SK-N-SH treated with all-trans-retinoic acid at 6 μM for 48 hours (cell line): ENCODE results near the gene LUZP1.

Source experiments
- ATAC-seq: fragments of 200-7000 bp; cut with Tn5 transposase; 3 replicates; pipeline ENCODE4 v1.9.1; 2020; ENCODE audit warnings: mild to moderate bottlenecking, moderate library complexity
- ARNTL ChIP-seq: fragments of 450-650 bp; formaldehyde crosslinking; IDR thresholded peaks from 2 replicates; pipeline ENCODE4 v1.5.0; 2020; ENCODE audit warnings: low read depth, mild to moderate bottlenecking, moderate library complexity, borderline replicate concordance
- BACH2 ChIP-seq: fragments of 250-450 bp; sonication (Bioruptor Pico); IDR thresholded peaks from 2 replicates; pipeline ENCODE4 v1.9.0; 2021; ENCODE audit warnings: mild to moderate bottlenecking, borderline replicate concordance
- CSDC2 ChIP-seq: fragments of 250-450 bp; sonication (Bioruptor Pico); IDR thresholded peaks from 2 replicates; pipeline ENCODE4 v1.5.0; 2020; ENCODE audit warnings: mild to moderate bottlenecking, moderate library complexity
- ESRRG ChIP-seq: fragments of 250-450 bp; sonication (Bioruptor Pico); IDR thresholded peaks from 2 replicates; pipeline ENCODE4 v1.6.1; 2021; ENCODE audit warnings: mild to moderate bottlenecking
- GLIS3 ChIP-seq: fragments of 250-450 bp; sonication (Bioruptor Pico); IDR thresholded peaks from 2 replicates; pipeline ENCODE4 v1.5.0; 2020; ENCODE audit warnings: mild to moderate bottlenecking, moderate library complexity
- ISL1 ChIP-seq: fragments of 250-450 bp; sonication (Bioruptor Pico); IDR thresholded peaks from 2 replicates; pipeline ENCODE4 v2.1.2; 2022; ENCODE audit warnings: mild to moderate bottlenecking, moderate library complexity
- PPARA ChIP-seq: fragments of 250-450 bp; sonication (Bioruptor Pico); IDR thresholded peaks from 2 replicates; pipeline ENCODE4 v1.5.0; 2020; ENCODE audit warnings: mild to moderate bottlenecking, borderline replicate concordance
- RARB ChIP-seq: fragments of 250-450 bp; sonication (Bioruptor Pico); IDR thresholded peaks from 2 replicates; pipeline ENCODE4 v1.8.0; 2021; ENCODE audit warnings: mild to moderate bottlenecking, moderate library complexity
- SNAI2 ChIP-seq: fragments of 250-450 bp; sonication (Bioruptor Pico); IDR thresholded peaks from 2 replicates; pipeline ENCODE4 v1.5.0; 2020; ENCODE audit warnings: mild to moderate bottlenecking, moderate library complexity
- TCF4 ChIP-seq: fragments of 250-450 bp; sonication (Bioruptor Pico); IDR thresholded peaks from 2 replicates; pipeline ENCODE4 v1.8.0; 2021; ENCODE audit warnings: mild to moderate bottlenecking, moderate library complexity, borderline replicate concordance
- TSHZ2 ChIP-seq: fragments of 250-450 bp; sonication (Bioruptor Pico); IDR thresholded peaks from 2 replicates; pipeline ENCODE4 v1.5.0; 2020; ENCODE audit warnings: mild to moderate bottlenecking, moderate library complexity
- ZC3H10 ChIP-seq: fragments of 250-450 bp; sonication (Bioruptor Pico); IDR thresholded peaks from 2 replicates; pipeline ENCODE4 v1.5.1; 2021; ENCODE audit warnings: mild to moderate bottlenecking, moderate library complexity
- ZFP3 ChIP-seq: fragments of 250-450 bp; sonication (Bioruptor Pico); IDR thresholded peaks from 2 replicates; pipeline ENCODE4 v1.5.0; 2020; ENCODE audit warnings: mild to moderate bottlenecking, moderate library complexity
- ZFP30 ChIP-seq: fragments of 450-650 bp; formaldehyde crosslinking; IDR thresholded peaks from 2 replicates; pipeline ENCODE4 v1.5.0; 2022; ENCODE audit warnings: mild to moderate bottlenecking, moderate library complexity
- ZNF565 ChIP-seq: fragments of 450-650 bp; formaldehyde crosslinking; conservative IDR thresholded peaks from 2 replicates; pipeline ENCODE4 v1.5.0; 2020; ENCODE audit warnings: low read depth, mild to moderate bottlenecking, moderate library complexity
- ZNF70 ChIP-seq: fragments of 450-650 bp; formaldehyde crosslinking; IDR thresholded peaks from 2 replicates; pipeline ENCODE4 v1.5.0; 2020; ENCODE audit warnings: mild to moderate bottlenecking, moderate library complexity
- TF ChIP-seq, protein P1 (sequence below): fragments of 250-450 bp; sonication (Bioruptor Pico); IDR thresholded peaks from 2 replicates; pipeline ENCODE4 v1.5.1; 2021; ENCODE audit warnings: mild to moderate bottlenecking, moderate library complexity
- TF ChIP-seq, protein P2 (sequence below): fragments of 250-450 bp; sonication (Bioruptor Pico); IDR thresholded peaks from 2 replicates; pipeline ENCODE4 v1.8.0; 2020; ENCODE audit warnings: mild to moderate bottlenecking, moderate library complexity, borderline replicate concordance
- TF ChIP-seq, protein P3 (sequence below): fragments of 250-450 bp; sonication (Bioruptor Pico); IDR thresholded peaks from 2 replicates; pipeline ENCODE4 v1.8.0; 2021; ENCODE audit warnings: low read depth, mild to moderate bottlenecking, moderate library complexity, borderline replicate concordance
- TF ChIP-seq, protein P4 (sequence below): fragments of 250-450 bp; sonication (Bioruptor Pico); IDR thresholded peaks from 2 replicates; pipeline ENCODE4 v1.5.1; 2020; ENCODE audit warnings: low read depth, mild to moderate bottlenecking, moderate library complexity

The LUZP1 gene

DNA sequence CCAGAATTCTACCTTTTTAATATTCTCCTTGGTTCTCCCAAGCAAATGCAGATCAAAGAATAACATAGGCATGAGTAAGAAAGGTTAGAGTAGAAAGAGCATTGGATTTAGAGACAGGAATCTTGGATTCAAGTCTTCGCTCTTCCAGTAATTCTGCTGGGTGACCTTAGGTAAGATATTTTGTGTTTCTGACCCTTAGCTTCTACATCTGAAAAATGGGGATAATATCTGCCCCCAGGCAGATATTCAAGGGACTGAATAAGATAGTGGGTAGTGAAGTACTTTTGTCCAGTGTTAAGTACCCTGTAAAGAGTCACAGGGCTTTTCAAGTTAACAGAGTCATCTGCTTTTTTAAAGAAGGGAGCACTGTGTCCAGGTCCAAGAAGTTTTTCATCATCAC, 78.6 kb downstream of the LUZP1 start:
- TF ChIP-seq PPARA (CRISPR knock-in tag) (no peak), ISL1 (CRISPR knock-in tag) (no peak)
- TF ChIP-seq, all 23 proteins: peak for 0
- no peak for ATAC-seq

GRCh38 chr1:23088027-23088426, 80.6 kb downstream of the LUZP1 start:
- no peak for TF ChIP-seq CSDC2
- TF ChIP-seq ESRRG (CRISPR knock-in tag), result no peak
- TF ChIP-seq ZNF565 (CRISPR knock-in tag), result no peak
- TF ChIP-seq ZC3H10 (CRISPR knock-in tag), result no peak
- no peak for TF ChIP-seq PPARA (CRISPR knock-in tag)
- TF ChIP-seq GLIS3 (CRISPR knock-in tag), result no peak
- no peak for TF ChIP-seq ZFP30
- ATAC-seq, result no peak

DNA sequence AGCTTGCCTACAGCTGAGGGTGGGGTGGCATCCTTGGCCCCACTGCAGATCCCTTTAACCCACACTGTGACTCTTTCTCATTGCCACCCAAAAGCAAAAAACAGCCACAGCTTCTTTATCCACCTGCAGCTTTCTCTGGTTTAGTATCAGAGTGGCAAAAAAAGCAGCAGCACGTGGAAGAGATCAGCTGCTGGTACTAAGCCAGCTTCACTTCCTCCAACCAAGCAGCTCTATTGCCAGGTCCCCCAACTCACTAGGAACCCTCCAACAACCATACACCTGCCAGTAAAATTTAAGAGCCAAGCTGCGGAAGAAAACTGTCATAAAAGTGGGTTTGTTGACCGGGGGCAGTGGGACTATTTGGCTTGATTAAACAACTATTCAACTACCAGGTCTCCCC, 83.0 kb downstream of the LUZP1 start:
- TF ChIP-seq ZNF70 (no peak), BACH2 (CRISPR knock-in tag) (no peak), ZC3H10 (CRISPR knock-in tag) (no peak), GLIS3 (CRISPR knock-in tag) (no peak), ESRRG (CRISPR knock-in tag) (no peak), ISL1 (CRISPR knock-in tag) (no peak), RARB (CRISPR knock-in tag) (no peak), CSDC2 (no peak), TCF4 (CRISPR knock-in tag) (no peak), ZFP3 (CRISPR knock-in tag) (no peak), TSHZ2 (no peak), ARNTL (no peak), SNAI2 (CRISPR knock-in tag) (no peak)
- TF ChIP-seq, protein P1, sequence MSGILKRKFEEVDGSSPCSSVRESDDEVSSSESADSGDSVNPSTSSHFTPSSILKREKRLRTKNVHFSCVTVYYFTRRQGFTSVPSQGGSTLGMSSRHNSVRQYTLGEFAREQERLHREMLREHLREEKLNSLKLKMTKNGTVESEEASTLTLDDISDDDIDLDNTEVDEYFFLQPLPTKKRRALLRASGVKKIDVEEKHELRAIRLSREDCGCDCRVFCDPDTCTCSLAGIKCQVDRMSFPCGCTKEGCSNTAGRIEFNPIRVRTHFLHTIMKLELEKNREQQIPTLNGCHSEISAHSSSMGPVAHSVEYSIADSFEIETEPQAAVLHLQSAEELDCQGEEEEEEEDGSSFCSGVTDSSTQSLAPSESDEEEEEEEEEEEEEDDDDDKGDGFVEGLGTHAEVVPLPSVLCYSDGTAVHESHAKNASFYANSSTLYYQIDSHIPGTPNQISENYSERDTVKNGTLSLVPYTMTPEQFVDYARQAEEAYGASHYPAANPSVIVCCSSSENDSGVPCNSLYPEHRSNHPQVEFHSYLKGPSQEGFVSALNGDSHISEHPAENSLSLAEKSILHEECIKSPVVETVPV (CRISPR knock-in tag), result no peak
- TF ChIP-seq, protein P2, sequence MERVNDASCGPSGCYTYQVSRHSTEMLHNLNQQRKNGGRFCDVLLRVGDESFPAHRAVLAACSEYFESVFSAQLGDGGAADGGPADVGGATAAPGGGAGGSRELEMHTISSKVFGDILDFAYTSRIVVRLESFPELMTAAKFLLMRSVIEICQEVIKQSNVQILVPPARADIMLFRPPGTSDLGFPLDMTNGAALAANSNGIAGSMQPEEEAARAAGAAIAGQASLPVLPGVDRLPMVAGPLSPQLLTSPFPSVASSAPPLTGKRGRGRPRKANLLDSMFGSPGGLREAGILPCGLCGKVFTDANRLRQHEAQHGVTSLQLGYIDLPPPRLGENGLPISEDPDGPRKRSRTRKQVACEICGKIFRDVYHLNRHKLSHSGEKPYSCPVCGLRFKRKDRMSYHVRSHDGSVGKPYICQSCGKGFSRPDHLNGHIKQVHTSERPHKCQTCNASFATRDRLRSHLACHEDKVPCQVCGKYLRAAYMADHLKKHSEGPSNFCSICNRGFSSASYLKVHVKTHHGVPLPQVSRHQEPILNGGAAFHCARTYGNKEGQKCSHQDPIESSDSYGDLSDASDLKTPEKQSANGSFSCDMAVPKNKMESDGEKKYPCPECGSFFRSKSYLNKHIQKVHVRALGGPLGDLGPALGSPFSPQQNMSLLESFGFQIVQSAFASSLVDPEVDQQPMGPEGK (CRISPR knock-in tag), result no peak
- TF ChIP-seq, protein P3, sequence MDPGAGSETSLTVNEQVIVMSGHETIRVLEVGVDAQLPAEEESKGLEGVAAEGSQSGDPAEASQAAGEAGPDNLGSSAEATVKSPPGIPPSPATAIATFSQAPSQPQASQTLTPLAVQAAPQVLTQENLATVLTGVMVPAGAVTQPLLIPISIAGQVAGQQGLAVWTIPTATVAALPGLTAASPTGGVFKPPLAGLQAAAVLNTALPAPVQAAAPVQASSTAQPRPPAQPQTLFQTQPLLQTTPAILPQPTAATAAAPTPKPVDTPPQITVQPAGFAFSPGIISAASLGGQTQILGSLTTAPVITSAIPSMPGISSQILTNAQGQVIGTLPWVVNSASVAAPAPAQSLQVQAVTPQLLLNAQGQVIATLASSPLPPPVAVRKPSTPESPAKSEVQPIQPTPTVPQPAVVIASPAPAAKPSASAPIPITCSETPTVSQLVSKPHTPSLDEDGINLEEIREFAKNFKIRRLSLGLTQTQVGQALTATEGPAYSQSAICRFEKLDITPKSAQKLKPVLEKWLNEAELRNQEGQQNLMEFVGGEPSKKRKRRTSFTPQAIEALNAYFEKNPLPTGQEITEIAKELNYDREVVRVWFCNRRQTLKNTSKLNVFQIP (CRISPR knock-in tag), result no peak
- TF ChIP-seq, protein P4, sequence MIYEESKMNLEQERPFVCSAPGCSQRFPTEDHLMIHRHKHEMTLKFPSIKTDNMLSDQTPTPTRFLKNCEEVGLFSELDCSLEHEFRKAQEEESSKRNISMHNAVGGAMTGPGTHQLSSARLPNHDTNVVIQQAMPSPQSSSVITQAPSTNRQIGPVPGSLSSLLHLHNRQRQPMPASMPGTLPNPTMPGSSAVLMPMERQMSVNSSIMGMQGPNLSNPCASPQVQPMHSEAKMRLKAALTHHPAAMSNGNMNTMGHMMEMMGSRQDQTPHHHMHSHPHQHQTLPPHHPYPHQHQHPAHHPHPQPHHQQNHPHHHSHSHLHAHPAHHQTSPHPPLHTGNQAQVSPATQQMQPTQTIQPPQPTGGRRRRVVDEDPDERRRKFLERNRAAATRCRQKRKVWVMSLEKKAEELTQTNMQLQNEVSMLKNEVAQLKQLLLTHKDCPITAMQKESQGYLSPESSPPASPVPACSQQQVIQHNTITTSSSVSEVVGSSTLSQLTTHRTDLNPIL (CRISPR knock-in tag), result no peak
- TF ChIP-seq, all 23 proteins: peak for 0
- no peak for ATAC-seq

DNA sequence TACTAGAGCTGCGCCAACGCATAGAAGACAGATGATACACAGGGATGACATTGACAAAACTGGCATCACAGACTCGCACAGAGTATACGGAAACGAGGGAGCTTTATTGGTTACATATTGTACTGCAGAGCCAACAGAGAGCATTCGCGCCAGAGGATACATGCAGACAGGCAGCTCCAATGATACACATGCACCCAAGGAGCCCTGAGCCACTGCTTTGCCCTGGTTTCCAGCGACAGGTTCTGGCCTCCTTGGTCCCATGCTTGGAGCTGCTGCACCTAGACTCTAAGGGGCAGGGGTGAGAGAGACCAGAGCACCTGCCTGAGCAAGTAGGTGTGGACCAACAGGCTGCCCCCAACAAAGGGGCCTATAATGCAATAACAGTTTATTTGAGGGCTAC, 83.8 kb downstream of the LUZP1 start:
- no peak for ATAC-seq

More for the DNA sequence above, 83.8 kb downstream of the LUZP1 start:
- TF ChIP-seq ZNF565 (CRISPR knock-in tag) (no peak), SNAI2 (CRISPR knock-in tag) (no peak)
- TF ChIP-seq, protein P4 (CRISPR knock-in tag), result no peak
- TF ChIP-seq, protein P3 (CRISPR knock-in tag), result no peak
- TF ChIP-seq, all 23 proteins: peak for 0
